B cell (primary cell): Measurements from ENCODE around the gene PALD1. TPM values are rescaled to one million over a fixed set of nuclear protein-coding genes. Genes with fewer than 3 reads are reported as not detected.

ENCODE experiments used
- ATAC-seq: fragments of 200-7000 bp; cut with Tn5 transposase; one replicate; pipeline ENCODE4 v1.10.0; 2021; ENCODE audit warnings: low read depth, mild to moderate bottlenecking, moderate number of reproducible peaks, moderate library complexity
- CTCF ChIA-PET: fragments of 350-600 bp; sonication (Branson Sonifier 250); formaldehyde crosslinking; loops from one replicate; lab custom pipeline; 2021; ENCODE audit warnings: antibody characterized with exemption, inconsistent platforms; lab: Charles Lee
- POLR2A ChIA-PET: fragments of 350-600 bp; sonication (Branson Sonifier 250); formaldehyde crosslinking; loops from one replicate; lab custom pipeline; 2021; ENCODE audit warnings: antibody characterized with exemption; lab: Charles Lee
- DNase-seq: peaks from one replicate; pipeline ENCODE4 v3.0.0; 2013
- H2AFZ ChIP-seq: 2 replicates; pipeline ENCODE4 v1.6.1; 2012; ENCODE audit warnings: mild to moderate bottlenecking, low read depth, low read length; ENCODE audit not compliant: insufficient read depth, poor library complexity, severe bottlenecking
- H3K27ac ChIP-seq, 2 donors: 1 replicate in 1 of 2; 2 replicates in 1 of 2; pipeline ENCODE4 v1.5.1; 2012 to 2013; ENCODE audit warnings: low read length in 2 of 2, mild to moderate bottlenecking in 2 of 2, moderate library complexity in 1 of 2
- H3K27me3 ChIP-seq, 4 experiments: fragments of 200-600 bp in 1 of 4; sonication (generic) in 1 of 4; replicated peaks in 1 of 4; 1 replicate in 2 of 4; 2 replicates in 2 of 4; pipeline versions ENCODE4 v1.6.1 to v1.7.0; 2013 to 2016; ENCODE audit warnings: low read length in 3 of 4, mild to moderate bottlenecking in 2 of 4, mixed read lengths in 1 of 4, moderate library complexity in 1 of 4; ENCODE audit not compliant: insufficient read depth in 4 of 4, control insufficient read depth in 3 of 4; ENCODE audit errors: control extremely low read depth in 1 of 4
- H3K36me3 ChIP-seq, 2 experiments: replicated peaks in 1 of 2; 1 replicate in 1 of 2; 2 replicates in 1 of 2; pipeline versions ENCODE4 v1.6.1 to v1.7.1; 2013; ENCODE audit warnings: low read length in 1 of 2; ENCODE audit not compliant: insufficient read depth in 2 of 2, control insufficient read depth in 1 of 2; ENCODE audit errors: control extremely low read depth in 1 of 2, extremely low read depth in 1 of 2
- H3K4me1 ChIP-seq, 2 donors: fragments of 200-600 bp in 1 of 2; sonication (generic) in 1 of 2; 1 replicate in 1 of 2; 2 replicates in 1 of 2; pipeline versions ENCODE4 v1.5.1 to v1.6.1; 2013 to 2017; ENCODE audit warnings: low read length in 2 of 2; ENCODE audit not compliant: control insufficient read depth in 2 of 2, insufficient read depth in 2 of 2
- H3K4me2 ChIP-seq: replicated peaks from 2 replicates; pipeline ENCODE3; 2012; ENCODE audit warnings: mild to moderate bottlenecking, low read depth, low read length; ENCODE audit not compliant: poor library complexity, severe bottlenecking
- H3K4me3 ChIP-seq, 5 experiments: fragments of 200-600 bp in 1 of 5; sonication (generic) in 1 of 5; 1 replicate in 3 of 5; 2 replicates in 2 of 5; pipeline versions ENCODE4 v1.5.1 to v1.7.0; 2011 to 2016; ENCODE audit warnings: low read length in 4 of 5, mild to moderate bottlenecking in 4 of 5, low read depth in 2 of 5, control low read depth in 1 of 5, moderate library complexity in 1 of 5; ENCODE audit not compliant: insufficient read depth in 1 of 5; ENCODE audit errors: control extremely low read depth in 1 of 5, extremely low read depth in 1 of 5
- H3K79me2 ChIP-seq: fragments of 200-600 bp; sonication (generic); one replicate; pipeline ENCODE4 v1.6.0; 2016; ENCODE audit warnings: low read length; ENCODE audit not compliant: control insufficient read depth, insufficient read depth
- H3K9ac ChIP-seq: fragments of 200-600 bp; sonication (generic); 2 replicates; pipeline ENCODE4 v1.6.1; 2017; ENCODE audit warnings: mild to moderate bottlenecking, low read length, moderate library complexity
- H3K9me3 ChIP-seq, 3 donors: one replicate each; pipeline versions ENCODE4 v1.6.1 to v1.7.1; 2013; ENCODE audit warnings: low read length in 2 of 3; ENCODE audit not compliant: control insufficient read depth in 2 of 3, insufficient read depth in 1 of 3; ENCODE audit errors: control extremely low read depth in 1 of 3
- H4K20me1 ChIP-seq: 2 replicates; pipeline ENCODE4 v1.6.0; 2012; ENCODE audit warnings: mild to moderate bottlenecking, low read length; ENCODE audit not compliant: insufficient read depth, control insufficient read depth, poor library complexity, severe bottlenecking
- H3K27ac Mint-ChIP-seq: one replicate; pipeline ENCODE4 v1.8.0; 2021; ENCODE audit warnings: mixed read lengths
- H3K27me3 Mint-ChIP-seq: one replicate; pipeline ENCODE4 v1.8.0; 2021; ENCODE audit warnings: mixed read lengths
- H3K4me1 Mint-ChIP-seq: one replicate; pipeline ENCODE4 v1.8.0; 2021; ENCODE audit warnings: mixed read lengths
- H3K4me3 Mint-ChIP-seq: one replicate; pipeline ENCODE4 v1.8.0; 2021; ENCODE audit warnings: mixed read lengths
- H3K9me3 Mint-ChIP-seq: one replicate; pipeline ENCODE4 v1.8.0; 2022; ENCODE audit warnings: mixed read lengths; ENCODE audit not compliant: insufficient read depth
- EZH2 ChIP-seq: IDR thresholded peaks from 2 replicates; pipeline ENCODE4 v1.6.1; 2012; ENCODE audit warnings: borderline replicate concordance, low read depth, mild to moderate bottlenecking, moderate library complexity, low read length; ENCODE audit not compliant: insufficient read depth, poor library complexity, severe bottlenecking
- WGBS: methylation state at CpG from one replicate; pipeline ENCODE4 v1.1.5; 2013; ENCODE audit warnings: missing lambda C conversion rate; ENCODE audit not compliant: insufficient coverage; 5-methylcytosine and 5-hydroxymethylcytosine counted together
- intact Hi-C: fragments of 100-400 bp; cut with micrococcal nuclease; formaldehyde crosslinking; loops from one replicate; pipeline ENCODE4 v1.10.0; 2022
- polyA plus RNA-seq: library from polyadenylated mRNA; depleted of rRNA; stranded (reverse); fragments of >200 nt; gene quantifications from 2 replicates; pipeline ENCODE4 v1.2.3, GENCODE V29; 2012
- total RNA-seq, 2 donors: library from RNA; stranded (reverse); fragments of 120-200 nt in 1 of 2; gene quantifications; 1 replicate in 1 of 2; 2 replicates in 1 of 2; pipeline versions ENCODE4 v1.2.3 to v1.2.4, GENCODE V29; 2013 to 2022
- TF ChIP-seq, protein P1 (sequence below): fragments of 200-600 bp; IDR thresholded peaks from one replicate; pipeline ENCODE4 v1.8.0; 2022; ENCODE audit warnings: antibody characterized with exemption, mild to moderate bottlenecking

PALD1 gene
- total and polyA plus RNA-seq, 2 donors (not counting 1 experiment from before 2014, with no cell fraction given), result 2.2 to 2.8 TPM

DNA sequence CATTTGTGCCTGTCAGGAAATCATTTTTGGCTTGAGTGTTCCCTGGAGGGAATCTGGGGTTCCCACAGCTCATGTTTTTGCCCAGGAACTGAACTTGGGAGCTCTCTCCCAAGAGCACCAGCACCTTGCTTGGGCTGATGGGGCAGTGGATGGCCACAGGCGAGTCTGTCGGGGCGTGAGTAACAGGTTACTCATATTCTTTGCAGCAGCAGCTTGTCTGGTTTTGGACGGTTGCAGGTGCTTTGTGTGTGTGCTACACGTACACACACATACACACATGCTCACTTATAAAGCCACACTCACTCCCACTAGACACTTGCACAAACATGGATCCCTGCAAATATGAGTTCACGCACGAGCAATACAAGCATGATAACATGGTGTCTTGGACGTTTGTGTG, 2.9 kb upstream of the PALD1 start:
- intact Hi-C loops, result loop anchor here (5.0 kb wide), 2 partner anchors 37 to 68 kb away; no protein-coding TSS in a partner anchor
- Histone ChIP-seq H3K27me3 (peaks cover 0 to 10% (median 0%) of the 10 kb centered on the region in 4 experiments), H3K36me3 (no peaks in the 10 kb centered on the region), H3K4me2 (no peak overlapping the region), H3K4me1 (peaks cover 29 to 32% of the 10 kb centered on the region in 2 donors), H3K79me2 (peaks cover 14% of the 10 kb centered on the region), H3K27ac (no peak overlapping the region), H4K20me1 (no peaks in the 10 kb centered on the region), H3K9ac (no peak overlapping the region), H2AFZ (no peak overlapping the region), H3K9me3 (no peaks in the 10 kb centered on the region), H3K4me3 (no peak overlapping the region)
- no peaks in the 10 kb centered on the region for H3K9me3 Mint-ChIP-seq
- peak overlapping the region; percentile 26 for H3K27ac Mint-ChIP-seq
- DNase-seq (no peak), ATAC-seq (no peak)
- CTCF ChIA-PET, result interaction anchor here (0.9 to 4.6 kb wide), 3 partner anchors 9 to 19 kb away, joined by 5 to 25 read pairs (median 11); no protein-coding TSS in a partner anchor
- POLR2A ChIA-PET, result no interaction called here
- 86% methylated on average over 4 of the region's 8 CpGs for WGBS
- H3K27me3 Mint-ChIP-seq, result no peaks in the 10 kb centered on the region
- H3K4me1 Mint-ChIP-seq, result peaks cover 33% of the 10 kb centered on the region
- TF ChIP-seq, protein P1, sequence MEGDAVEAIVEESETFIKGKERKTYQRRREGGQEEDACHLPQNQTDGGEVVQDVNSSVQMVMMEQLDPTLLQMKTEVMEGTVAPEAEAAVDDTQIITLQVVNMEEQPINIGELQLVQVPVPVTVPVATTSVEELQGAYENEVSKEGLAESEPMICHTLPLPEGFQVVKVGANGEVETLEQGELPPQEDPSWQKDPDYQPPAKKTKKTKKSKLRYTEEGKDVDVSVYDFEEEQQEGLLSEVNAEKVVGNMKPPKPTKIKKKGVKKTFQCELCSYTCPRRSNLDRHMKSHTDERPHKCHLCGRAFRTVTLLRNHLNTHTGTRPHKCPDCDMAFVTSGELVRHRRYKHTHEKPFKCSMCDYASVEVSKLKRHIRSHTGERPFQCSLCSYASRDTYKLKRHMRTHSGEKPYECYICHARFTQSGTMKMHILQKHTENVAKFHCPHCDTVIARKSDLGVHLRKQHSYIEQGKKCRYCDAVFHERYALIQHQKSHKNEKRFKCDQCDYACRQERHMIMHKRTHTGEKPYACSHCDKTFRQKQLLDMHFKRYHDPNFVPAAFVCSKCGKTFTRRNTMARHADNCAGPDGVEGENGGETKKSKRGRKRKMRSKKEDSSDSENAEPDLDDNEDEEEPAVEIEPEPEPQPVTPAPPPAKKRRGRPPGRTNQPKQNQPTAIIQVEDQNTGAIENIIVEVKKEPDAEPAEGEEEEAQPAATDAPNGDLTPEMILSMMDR, result no peak
- TF ChIP-seq EZH2, result no peak
- no peak overlapping the region for H3K4me3 Mint-ChIP-seq

DNA sequence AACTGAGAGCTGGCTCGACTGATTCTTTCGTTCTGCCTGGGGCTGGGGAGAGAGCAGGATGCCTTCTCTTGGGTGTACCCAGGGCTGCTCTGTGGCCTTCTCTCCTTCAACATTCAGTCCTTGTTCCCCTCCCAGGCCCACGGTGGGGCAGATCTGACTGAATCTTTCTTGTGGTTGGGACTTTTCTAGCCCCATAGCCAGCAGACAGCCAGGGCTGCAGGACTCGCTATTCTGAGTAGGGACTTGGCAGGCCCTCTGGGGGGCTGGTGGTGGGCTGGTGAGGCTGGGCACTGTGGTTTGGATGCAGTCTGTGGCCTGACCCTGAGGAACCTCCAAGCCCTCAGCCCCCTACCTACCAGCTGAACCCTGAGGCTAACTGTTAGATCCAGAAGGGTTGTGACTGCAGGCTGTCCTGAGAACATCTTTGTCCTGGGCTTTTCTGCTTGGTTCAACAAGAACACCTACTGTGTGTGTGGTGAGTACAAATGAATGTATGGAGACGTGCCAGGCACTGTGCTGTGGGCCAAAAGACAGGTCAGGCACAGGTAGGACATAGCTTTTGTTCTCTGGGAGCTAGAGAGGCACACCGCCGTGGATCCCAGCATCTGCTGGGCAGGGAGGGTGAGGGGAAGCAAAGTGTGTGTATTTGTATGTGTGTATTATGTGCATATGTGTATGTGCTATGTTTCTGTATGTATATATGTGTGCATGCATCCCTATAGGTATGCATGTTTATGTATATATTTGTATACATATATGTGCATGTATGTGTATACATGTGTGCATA, 2.1 kb upstream of the PALD1 start:
- H3K27me3 Mint-ChIP-seq, result no peaks in the 10 kb centered on the region
- CTCF ChIA-PET, result interaction anchor here (1.2 to 4.6 kb wide), 5 partner anchors 12 to 61 kb away, joined by 4 to 25 read pairs (median 4); no protein-coding TSS in a partner anchor
- H3K4me1 Mint-ChIP-seq, result peaks cover 41% of the 10 kb centered on the region
- Histone ChIP-seq H3K36me3 (no peaks in the 10 kb centered on the region), H3K9me3 (no peaks in the 10 kb centered on the region), H3K27me3 (peaks cover 0 to 10% (median 0%) of the 10 kb centered on the region in 4 experiments), H3K27ac (peak overlapping the region in 1 of 2 donors; percentile 9), H3K79me2 (peaks cover 20% of the 10 kb centered on the region), H2AFZ (no peak overlapping the region), H3K4me2 (no peak overlapping the region), H3K4me3 (no peak overlapping the region), H4K20me1 (no peaks in the 10 kb centered on the region), H3K9ac (no peak overlapping the region), H3K4me1 (peaks cover 37 to 40% of the 10 kb centered on the region in 2 donors)
- TF ChIP-seq, protein P1, result no peak
- TF ChIP-seq EZH2, result no peak
- no peaks in the 10 kb centered on the region for H3K9me3 Mint-ChIP-seq
- DNase-seq (peak; percentile 33), ATAC-seq (no peak)
- 68% methylated on average over 4 of the region's 7 CpGs for WGBS
- intact Hi-C loops, result loop anchor here (5.0 kb wide), 2 partner anchors 36 to 69 kb away; no protein-coding TSS in a partner anchor
- peak overlapping the region; percentile 50 for H3K27ac Mint-ChIP-seq
- POLR2A ChIA-PET, result no interaction called here
- H3K4me3 Mint-ChIP-seq, result peak overlapping the region; percentile 88
